DOHH2 (cell line): ENCODE data around the gene SEPTIN5.

ENCODE experiments used
- CTCF ChIP-seq: fragments of 200-600 bp; sonication (generic); IDR thresholded peaks from one replicate; pipeline ENCODE4 v1.5.1; 2014; ENCODE audit warnings: antibody characterized with exemption, mild to moderate bottlenecking, low read depth, low read length; ENCODE audit not compliant: poor library complexity, severe bottlenecking
- EZH2phosphoT487 ChIP-seq: fragments of 200-600 bp; sonication (generic); IDR thresholded peaks from 2 replicates; pipeline ENCODE4 v1.6.1; 2017; ENCODE audit warnings: borderline replicate concordance, mild to moderate bottlenecking, antibody characterized with exemption, low read length, moderate library complexity, mixed read lengths

GRCh38 chr22:19669570-19669969, 44.7 kb upstream of the SEPTIN5 start:
- no peak for TF ChIP-seq CTCF
- TF ChIP-seq EZH2phosphoT487: no peak
